ENCODE results near the gene METTL15.

DNA sequence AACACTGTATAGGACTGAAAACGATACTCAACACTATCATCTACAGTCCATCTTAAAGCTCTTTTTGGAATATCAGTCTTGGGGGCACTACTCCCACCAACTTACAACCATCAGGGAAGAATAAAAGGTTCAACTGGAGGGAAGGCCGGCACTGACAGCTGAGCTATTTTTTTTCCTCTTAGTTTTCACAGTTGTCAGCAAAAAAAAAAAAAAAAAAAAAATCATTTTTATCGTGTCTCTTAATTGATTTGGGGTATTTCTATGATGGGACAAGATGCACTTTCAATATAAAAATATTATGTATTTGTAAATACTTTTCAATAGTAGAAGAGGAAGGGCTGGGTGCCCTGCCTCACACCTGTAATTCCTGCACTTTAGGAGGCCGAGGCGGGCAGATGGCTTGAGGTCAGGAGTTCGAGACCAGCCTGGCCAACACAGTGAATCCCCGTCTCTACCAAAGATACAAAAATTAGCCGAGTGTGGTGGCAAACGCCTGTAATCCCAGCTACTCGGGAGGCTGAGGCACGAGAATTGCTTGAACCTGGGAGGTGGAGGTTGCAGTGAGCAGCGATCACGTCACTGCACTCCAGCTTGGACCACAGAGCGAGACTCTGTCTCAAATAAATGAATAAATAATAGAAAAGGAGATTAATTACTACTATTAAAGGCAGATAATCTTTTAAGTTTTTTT, 1.7 kb upstream of the METTL15 start:
- TF ChIP-seq, protein P1, sequence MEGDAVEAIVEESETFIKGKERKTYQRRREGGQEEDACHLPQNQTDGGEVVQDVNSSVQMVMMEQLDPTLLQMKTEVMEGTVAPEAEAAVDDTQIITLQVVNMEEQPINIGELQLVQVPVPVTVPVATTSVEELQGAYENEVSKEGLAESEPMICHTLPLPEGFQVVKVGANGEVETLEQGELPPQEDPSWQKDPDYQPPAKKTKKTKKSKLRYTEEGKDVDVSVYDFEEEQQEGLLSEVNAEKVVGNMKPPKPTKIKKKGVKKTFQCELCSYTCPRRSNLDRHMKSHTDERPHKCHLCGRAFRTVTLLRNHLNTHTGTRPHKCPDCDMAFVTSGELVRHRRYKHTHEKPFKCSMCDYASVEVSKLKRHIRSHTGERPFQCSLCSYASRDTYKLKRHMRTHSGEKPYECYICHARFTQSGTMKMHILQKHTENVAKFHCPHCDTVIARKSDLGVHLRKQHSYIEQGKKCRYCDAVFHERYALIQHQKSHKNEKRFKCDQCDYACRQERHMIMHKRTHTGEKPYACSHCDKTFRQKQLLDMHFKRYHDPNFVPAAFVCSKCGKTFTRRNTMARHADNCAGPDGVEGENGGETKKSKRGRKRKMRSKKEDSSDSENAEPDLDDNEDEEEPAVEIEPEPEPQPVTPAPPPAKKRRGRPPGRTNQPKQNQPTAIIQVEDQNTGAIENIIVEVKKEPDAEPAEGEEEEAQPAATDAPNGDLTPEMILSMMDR (IDR thresholded peaks at IDR 0.05) = no peak
- no peak for TF ChIP-seq POLR2A (IDR thresholded peaks at IDR 0.05)
